GDM1 (cell line): Measurements from ENCODE around the gene DSCAML1.

Source experiments
- DNase-seq: peaks from one replicate; lab custom pipeline; 2025; lab: John Stamatoyannopoulos, UW

DSCAML1 gene

DNA sequence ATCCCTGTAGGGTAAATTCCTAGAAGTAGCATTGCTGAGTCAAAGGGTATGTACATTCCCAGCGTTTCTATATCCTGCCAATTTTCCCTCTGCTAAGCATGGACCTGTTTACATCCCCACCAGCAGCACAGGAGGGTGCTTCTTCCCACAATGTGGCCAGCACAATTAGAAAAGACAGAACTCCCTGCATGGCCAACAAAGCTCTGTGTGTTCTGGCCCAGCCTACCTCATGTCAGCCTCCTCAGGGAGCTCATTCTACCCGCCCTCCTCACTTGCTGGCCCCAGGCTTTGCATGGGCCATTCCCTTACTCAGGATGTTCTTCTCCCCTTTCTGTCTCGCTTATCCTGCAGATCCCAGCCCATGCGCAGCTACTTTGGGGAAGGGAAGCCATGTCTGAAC lies 186.1 kb downstream of the DSCAML1 start:
- no peak for DNase-seq

DNA sequence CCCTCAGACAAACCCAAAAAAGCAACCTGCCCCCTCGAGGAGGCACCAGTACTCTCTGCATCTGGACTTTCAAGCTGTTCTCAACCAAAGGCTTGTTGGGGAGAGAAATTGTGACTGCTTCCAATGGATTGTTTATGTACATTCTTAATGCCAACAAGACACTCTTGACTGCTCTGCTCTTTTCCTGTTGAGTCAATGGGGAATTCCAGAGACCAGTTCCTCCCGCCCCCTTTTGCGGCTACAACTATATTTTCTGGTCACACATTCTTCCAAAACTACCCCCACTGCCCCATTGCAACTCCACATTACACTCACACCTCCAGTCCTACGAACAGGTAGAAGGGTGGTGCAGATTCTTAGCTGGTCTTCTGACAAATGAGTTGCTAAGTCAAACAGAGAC lies 187.0 kb downstream of the DSCAML1 start:
- DNase-seq = no peak

DNA sequence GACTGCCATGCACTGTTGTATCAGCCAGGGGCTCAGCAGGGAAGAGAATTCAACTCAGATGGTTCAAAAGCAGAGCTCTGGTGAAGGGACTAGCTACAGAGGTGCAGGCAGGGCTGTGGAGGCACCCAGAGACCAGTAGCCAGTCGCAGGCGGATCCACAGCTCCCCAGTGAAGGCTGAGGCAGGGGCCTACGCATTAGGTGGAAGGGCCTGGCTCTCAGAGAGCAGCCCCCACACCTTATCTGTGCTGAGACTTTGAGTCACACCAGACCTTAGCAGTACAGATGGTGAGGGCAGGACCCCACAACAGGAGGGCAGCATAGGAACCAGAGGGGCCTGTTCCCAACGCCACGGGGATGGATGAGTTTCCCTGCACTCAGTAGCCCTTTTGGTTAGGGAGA lies 189.6 kb downstream of the DSCAML1 start:
- no peak for DNase-seq

DNA sequence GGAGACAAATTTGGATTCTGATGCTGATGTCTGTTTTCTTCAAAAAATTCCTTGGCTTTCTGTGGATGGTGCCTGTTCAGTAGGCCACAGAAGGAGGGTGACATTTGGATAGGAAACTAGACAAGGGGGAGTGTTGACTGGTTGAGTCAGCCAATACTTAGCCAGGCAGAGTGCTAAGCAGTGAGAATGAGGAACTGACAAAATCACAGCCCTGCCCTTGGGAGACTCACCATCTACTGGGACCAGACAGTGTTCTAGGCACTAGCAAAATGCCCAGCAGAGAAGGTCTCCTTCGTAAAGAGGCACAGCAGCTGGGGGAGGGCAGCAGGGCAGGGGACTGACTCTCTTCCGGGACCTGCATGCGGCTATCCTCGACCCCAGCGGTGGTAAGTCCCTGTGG lies 190.2 kb downstream of the DSCAML1 start:
- DNase-seq = no peak

DNA sequence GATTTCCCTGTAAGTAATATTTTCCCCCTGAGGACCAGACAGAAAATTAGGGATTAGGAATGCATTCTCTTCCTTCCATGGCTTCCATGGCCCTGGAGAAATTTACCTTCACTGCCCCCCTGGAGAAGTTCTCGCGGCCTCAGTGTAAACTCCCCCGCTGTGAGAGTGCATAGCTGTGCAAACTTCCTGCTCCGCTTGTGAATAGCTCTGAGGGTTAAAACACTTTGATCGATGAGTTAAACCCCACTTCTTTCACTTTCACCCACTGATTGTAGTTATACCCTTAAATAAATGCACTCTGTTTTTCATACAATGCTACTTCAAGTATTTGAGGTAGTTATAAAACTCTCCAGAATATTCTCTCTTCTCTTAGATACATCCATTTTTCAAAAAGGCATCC lies 190.8 kb downstream of the DSCAML1 start:
- DNase-seq = no peak

DNA sequence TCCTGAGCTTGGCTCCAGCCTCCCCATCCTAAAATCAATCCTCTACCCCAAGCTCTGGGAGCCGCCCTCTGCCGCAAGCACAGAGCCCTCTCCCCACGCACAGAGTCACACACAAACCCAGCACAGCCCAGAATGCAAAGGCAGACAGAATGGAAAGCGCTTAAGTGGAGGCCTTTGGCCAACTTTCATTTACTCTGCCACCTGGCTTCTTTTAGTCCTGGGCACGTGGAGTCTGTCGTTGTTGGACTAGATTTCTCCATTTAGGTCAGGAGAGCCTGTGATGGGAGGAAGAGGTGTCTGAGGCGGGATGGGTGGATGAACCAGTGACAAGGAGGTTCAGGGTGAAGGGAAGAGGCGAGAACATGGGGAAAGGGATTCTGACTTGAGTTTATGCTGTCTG lies 191.7 kb downstream of the DSCAML1 start:
- no peak for DNase-seq

DNA sequence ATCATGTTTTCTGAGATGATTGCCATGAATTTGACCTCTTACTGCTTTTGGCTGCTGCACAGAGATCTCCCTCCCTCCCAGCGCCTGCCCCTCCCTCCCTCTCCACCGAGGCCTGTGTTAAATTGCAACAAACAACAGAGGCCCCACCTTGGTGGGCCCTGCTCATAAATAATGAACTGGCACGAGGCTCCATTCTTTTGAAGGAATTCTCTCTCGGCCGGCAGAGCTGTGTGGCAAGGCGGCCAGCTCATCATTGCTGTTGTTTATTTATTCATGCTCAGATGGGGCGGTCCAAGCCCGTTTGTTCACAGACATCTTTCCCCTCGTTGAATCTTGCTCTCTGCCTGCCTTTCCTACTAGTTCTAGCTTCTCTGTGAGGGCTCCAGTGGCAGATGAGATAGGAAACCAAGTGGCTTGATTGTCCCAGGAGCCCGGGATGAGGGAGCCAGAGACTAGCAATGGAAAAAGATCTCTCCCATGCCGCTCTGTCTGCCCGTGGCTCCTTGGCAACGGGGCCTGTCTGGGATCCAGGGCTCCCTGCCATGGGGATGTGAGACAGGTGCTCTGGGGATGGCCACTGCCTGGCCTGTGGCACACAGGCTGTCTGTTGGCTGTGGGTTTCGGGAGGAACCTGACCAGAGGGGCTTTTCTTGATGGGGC lies 192.6 kb downstream of the DSCAML1 start:
- no peak for DNase-seq

DNA sequence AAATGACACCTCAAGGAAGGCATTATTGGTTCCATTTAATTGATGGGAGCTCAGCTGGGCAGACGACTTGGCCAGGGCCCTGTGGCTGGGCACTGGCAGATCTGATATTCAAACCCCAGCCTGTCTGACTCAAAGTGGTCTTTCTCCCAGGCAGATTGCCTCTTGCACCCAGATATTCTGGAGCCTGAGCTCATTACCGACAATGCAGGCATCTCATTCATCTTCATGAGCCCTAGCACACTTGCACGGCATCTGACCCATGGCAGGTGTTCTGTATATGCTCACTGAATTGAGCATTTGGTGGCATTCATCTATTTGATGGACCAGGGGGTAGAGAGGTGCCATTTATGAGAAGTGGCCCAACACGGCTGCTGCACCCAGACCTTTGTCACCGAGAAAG lies 193.1 kb downstream of the DSCAML1 start:
- DNase-seq = no peak

DNA sequence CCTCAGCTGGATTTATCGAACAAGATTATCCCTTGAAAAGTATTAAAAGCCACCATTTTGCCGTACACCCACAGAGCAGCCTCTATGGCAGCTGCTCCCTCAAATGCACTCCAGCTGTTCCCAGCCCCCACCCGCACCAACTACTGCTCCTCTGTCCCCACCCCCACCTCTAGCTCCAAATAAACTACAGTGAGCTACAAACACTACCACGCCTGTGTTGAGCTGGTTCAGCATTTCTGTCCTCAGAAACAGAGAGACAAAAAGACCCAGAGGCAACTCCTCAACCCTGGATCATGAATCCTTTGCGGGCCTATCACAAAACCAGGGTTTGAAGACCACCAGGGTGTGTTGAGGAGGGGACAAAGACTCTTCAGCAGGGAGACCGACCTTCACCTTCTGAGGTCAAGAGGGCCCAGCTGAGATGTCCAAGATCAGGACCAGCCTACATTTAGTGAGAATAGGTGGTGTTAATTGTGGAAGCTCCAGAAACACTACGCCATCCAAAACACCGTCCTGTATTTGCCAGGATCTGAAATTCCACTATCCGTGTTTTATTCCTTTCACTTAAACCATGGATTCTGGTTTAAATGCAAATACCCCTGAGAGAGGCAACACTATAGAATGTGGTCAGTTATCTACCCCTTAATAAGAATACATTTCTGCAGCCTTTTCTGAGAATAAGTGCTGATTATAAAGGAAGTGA lies 195.9 kb downstream of the DSCAML1 start:
- no peak for DNase-seq

DNA sequence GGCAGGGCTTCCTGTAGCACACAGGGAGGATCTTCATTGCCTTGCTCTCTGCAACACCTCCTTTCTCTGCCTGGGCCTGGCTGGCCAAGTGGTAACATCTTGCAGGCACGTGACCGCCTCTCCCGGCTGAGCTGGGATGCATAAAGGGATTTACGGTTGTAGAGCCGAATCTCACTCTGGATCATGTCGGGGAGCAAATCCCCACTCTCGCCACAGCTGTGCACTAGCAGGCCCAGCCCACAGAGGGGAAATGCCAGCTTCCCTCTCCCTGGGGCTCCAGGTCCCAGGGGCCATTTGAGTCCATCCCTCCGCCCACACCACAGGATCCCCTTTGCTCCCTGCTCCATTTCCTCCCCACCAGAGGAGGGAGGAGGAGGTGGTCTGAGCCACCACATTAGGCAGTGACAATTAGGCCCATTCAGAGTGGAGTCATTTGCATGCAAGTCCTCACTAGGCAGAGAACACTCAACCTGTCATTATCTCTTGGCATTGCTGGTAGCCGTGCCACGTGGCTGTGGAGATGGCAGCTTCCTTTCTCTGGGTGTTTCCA lies 196.7 kb downstream of the DSCAML1 start:
- DNase-seq = no peak

DNA sequence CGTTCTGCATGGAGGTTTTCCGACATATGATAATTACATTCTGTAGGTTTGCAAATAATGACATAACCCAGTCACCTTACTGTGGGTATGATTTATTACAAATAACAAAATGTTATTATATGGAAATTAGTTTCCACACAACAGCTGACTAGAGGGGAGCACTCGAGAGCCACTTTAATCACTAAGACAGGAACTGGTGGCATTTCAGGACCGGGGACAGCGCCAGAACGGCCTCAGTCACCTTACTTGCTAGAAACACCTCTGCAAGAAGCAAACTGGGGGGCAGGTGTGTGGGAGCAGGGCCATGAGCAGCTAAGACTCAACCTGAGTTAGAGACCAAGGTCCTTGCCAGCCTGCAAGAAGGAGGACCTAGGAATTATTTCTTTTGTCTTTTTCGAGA lies 199.9 kb downstream of the DSCAML1 start:
- peak; percentile 12 for DNase-seq

DNA sequence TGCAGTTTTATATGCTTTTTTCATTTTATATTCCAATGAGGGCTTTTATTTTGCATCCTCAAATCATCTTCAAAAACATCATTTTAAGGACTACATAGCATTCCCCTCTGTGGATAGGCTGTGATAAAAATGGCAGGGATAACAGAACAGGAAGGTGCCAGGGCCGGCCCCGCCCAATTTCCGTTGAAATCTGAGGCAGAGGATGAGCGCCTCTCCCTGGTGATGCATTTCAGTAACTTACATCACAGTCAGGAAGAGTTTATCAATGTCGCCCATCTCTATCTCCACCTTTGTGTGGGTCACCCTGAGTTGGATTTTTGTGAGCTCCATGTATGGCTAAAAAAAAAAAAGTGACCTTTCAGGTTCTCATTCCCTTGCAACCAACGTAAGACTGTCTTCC lies 201.6 kb downstream of the DSCAML1 start:
- DNase-seq = no peak

DNA sequence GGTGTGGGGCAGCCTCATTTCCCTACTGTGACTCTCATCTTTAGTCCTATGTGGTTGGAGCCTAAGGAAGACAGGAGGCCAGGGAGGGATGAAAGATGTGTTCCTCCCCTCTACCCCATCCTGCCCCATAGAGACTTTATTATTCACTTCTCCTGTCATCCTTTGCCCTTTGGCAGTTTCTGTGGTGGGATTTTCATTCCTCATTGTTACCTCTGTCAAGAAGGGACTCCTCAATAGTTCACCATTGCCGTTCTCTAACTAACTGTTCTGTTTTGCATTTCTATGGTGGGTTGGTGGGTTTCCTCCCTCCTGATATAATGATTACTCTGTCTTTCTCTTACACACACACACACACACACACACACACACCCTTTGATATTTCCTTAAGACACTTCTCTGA lies 202.3 kb downstream of the DSCAML1 start:
- no peak for DNase-seq

DNA sequence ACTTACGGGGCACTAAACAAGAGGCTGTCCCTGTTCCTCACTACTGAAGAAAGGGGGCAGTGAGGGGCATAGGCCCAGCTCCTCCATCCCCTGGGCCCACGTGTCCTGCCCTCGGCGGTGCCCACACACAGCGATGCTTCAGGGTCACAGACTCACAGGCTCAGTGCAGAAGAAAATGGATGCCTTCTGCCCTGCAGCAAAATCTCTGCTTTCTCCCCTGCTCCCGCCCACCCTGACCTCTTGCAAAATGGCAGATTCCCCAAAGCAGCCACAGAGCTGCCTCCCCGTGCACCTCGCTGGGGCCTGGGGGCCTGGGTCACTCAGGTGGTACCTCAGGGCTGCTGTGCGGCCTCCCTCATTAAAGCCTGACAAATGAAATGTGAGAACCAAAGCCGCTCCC lies 204.0 kb downstream of the DSCAML1 start:
- no peak for DNase-seq

DNA sequence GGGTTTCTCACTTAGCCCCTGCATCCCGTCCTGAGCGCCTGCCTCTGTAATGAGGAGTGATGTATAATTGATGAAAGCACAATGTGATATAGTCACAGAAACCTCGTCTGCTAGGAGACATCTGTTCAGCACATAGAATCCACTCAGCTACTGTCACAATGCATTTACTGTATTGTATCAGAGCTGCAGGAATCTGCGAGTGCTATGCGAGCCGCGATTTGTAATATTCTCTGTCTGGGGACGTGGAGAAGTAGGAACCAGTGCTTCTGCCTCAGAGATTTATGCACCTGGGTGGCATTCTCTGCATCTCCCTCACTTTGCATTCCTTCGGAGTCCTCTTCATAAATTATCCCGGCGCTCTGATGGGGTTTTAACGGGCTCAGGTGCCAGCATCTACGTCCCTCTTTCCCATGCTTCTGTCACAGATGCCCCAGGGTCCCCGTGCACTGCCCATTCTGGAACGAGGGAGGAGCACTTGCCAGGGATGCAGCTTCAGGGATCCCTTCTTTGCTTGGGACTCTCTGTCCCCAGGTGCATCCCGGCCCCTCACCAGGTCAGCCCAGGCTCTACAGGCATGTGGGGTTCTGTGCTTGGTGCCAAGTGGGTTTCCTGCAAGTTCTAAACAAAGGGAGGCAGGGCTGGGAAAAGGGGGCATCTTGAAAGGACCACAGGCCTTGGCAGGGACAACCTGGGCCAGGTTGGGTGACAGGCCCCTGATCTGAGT lies 205.5 kb downstream of the DSCAML1 start:
- DNase-seq = no peak

DNA sequence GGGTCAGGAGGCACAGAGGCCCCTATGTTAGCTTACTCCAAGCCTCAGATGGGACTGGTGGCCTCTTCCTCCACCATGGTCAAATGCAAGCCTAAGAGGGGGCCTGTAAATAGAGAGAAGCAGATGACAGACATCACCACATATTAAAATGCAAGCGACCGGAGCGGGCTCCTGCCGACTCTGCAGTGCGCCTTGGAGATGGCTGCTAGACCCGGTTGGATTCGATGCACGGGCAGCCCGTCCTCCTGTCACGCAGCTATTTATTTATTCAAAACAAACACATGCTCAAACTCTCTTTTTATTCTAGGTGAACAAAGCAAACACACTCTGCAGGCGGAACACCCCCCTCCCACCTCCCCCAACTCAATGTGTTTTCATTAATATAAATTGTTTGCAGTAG lies 208.0 kb downstream of the DSCAML1 start:
- DNase-seq = no peak

DNA sequence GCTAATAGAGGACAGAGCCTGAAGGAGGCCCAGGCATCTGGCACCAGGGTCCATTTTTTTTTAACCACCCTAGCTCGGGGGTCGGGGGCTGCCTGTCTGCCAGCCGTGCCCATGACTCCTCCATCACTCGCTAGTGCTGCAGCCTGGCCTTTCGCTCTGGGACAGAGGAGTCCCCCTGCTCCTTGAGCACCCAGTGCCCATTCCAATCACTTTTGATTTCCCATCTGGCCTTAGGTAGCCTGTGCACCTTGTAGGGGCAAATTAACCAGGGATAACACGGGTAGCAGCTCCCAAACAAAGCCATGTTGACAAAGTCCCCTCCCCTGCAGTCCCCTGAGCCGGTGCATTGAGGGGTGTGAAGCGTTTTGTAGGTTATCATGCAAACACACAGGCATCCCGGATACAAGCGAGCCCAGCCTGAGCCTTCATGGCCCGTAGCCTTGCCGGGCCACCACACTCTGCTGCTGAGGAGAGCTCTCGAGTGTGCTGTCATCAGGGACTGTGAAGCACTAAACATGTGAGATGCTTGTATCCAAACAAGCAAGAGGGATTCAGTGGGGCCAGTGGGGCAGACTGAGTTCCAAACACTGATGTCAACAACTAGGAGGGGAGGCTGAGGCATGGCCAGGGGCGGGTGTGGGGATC lies 208.7 kb downstream of the DSCAML1 start:
- DNase-seq = no peak

DNA sequence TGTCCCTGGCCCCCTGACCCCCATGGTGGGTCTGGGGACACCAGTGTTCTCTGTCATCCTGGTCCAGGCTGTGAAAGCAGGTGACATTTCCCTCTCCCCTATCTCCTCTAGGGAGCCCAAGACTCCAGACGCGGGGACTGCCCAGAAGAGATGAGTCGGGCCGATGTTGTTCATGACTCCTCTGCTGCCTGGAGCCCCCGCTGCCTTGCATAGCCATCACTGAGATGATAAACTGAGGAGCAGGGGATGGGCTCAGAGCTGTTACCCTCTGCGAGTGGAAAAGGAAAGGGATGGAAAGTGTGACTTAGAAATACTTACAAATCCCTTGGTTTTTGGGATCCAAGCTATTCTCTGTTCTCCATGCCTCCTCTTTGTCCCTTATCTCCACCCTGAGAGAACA lies 209.6 kb downstream of the DSCAML1 start:
- DNase-seq = no peak

DNA sequence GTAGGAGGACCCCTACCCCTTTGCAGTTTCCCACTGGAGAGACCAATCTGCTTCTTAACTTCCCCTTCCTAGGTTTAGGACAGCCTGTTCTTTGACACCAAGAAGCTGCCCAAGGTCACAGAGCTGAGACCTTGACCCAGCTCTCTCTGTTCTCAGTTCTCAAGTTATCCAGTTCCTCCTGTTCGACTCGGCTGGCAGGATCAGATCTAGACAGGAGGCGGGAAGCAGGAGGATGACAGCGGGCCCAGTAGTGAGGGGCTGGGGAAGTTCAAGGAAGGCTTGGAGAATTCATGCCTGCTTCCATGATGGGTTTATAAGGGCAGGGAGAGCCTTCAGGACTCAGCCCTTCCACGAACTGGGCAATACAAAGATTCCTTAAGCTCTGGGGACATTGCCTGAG lies 210.6 kb downstream of the DSCAML1 start:
- DNase-seq = no peak

DNA sequence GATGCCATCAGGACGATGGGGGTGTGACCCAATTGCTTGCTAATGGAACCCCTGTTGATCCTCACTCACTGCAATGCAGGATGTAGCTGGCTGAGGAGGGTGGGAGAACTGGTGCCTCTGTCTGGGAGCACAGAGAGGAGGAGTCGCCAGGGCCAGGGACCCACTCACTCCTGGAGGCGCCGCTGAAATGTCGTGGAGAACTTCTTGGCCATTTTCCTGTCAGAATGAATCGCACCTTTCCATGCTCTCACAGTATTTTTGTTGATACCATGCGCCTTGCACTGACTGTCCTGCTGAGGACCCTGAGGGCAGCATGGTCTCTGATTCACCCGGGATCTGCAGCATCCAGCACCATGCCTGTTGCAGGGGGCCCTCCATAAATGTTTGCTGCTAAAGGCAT lies 211.4 kb downstream of the DSCAML1 start:
- DNase-seq = no peak

DNA sequence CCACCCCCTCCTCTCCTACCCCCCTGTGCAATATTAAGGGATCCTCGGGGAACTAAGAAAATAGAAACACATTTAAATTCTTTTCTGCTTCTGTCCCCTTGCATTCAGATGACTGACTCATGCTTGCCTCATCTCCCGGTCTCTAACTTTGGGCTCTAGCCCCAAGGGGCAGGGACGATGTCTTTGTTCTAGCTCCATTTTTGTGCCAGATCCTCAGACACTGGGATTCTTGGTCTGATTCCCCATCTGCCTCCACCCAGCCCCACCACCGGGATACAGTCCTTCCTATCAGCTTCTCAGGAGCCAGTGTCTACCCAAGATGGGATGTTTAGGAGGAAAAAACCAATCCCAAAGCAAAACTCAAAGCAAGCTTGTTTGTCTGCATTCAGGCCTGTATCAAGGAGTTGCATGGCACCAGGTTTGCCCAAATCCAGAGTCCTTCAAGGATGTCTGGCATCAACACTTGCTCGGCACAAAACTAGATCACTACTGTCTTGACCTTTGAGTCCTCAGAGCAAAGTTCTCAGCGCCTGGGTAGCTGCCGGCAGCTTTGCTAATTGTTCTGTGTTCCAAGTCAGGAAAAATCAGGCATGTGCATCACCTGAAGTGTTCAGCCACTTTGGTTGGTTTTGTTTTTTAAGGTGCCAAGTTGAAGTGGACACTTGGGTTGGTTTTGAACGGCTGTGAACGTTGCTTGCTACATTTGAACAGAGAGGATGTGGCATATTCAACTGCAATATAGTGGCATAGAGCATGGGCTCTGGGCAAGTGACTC lies 212.8 kb downstream of the DSCAML1 start:
- no peak for DNase-seq
